ENCODE measurements around the gene ADGRL2.
A peak's percentile ranks its signal among the peaks of the same experiment; 100 is the strongest.

Gene ADGRL2

GRCh38 chr1:81800695-81801650 lies at the start of gene ADGRL2:
Gene ADGRL2 (plus strand): TSS chr1:81800934. CDS start chr1:81836985, 36,051 bp downstream.
- Histone ChIP-seq H3K27ac (ENCODE audit: low read length) (no peak within 1 kb of the TSS), H3K27me3 (replicated peaks; ENCODE audit: insufficient read depth, low read length) (0 out of 2 replicates have a peak, but pooled peaks cover 10% of the 10 kb centered on the region), H3K4me2 (ENCODE audit: low read depth, low read length) (peak within 1 kb of the TSS; percentile 94), H3K9me3 (replicated peaks; ENCODE audit: insufficient read depth, low read length) (no peaks in the 10 kb centered on the region), H3K36me3 (replicated peaks; ENCODE audit: insufficient read depth, low read length) (no peaks in the 10 kb centered on the region), H3F3A (ENCODE audit: insufficient read depth, low read length) (no peaks in the 10 kb centered on the region), H3K9ac (ENCODE audit: low read length) (peak within 1 kb of the TSS; percentile 22; the same call in 1 of the 2 replicates), H3K4me1 (ENCODE audit: low read length) (no peaks in the 10 kb centered on the region), H3K9me2 (replicated peaks; ENCODE audit: insufficient read depth, low read length) (no peaks in the 10 kb centered on the region), H2AFZ (ENCODE audit: low read length) (peak within 1 kb of the TSS; percentile 92), H4K20me1 (ENCODE audit: insufficient read depth, low read length) (no peaks in the 10 kb centered on the region), H3K79me2 (ENCODE audit: low read length) (no peaks in the 10 kb centered on the region), H3K4me3 (ENCODE audit: low read length) (peak within 1 kb of the TSS; percentile 69)
- peak; percentile 70 for DNase-seq
- no peak for TF ChIP-seq EZH2phosphoT487 (IDR thresholded peaks at IDR 0.05; ENCODE audit: low read length)
- no peak for TF ChIP-seq EZH2 (optimal IDR thresholded peaks at IDR 0.05; ENCODE audit: low read depth, low read length)
- TF ChIP-seq CTCF (IDR thresholded peaks at IDR 0.05; ENCODE audit: low read length) = no peak

DNA sequence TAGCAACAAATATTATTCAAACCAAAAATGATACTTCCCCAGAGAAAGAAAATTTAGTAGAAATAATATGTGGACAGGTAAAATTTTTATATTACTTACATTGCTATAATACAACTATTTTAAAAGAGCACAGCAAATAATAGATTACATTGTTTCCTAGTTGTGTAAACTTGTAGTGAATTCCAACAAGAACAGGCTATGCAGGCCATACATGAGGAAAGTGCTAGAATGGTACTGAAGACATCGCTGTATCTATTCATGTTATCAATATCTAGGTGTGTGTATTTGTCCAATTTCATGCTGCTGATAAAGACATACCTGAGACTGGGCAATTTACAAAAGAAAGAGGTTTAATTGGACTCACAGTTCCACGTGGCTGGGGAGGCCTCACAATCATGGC lies 47.9 kb upstream of the ADGRL2 start:
- no peak overlapping the region for H3K27ac ChIP-seq (ENCODE audit: low read length)
- TF ChIP-seq CTCF (IDR thresholded peaks at IDR 0.05; ENCODE audit: low read length) = no peak
- no peak for TF ChIP-seq EZH2phosphoT487 (IDR thresholded peaks at IDR 0.05; ENCODE audit: low read length)
- TF ChIP-seq EZH2 (optimal IDR thresholded peaks at IDR 0.05; ENCODE audit: low read depth, low read length) = no peak
- H3K9me3 ChIP-seq (replicated peaks; ENCODE audit: insufficient read depth, low read length) = no peaks in the 10 kb centered on the region
- H3K4me2 ChIP-seq (ENCODE audit: low read depth, low read length) = no peak overlapping the region
- no peak overlapping the region for H2AFZ ChIP-seq (ENCODE audit: low read length)
- H4K20me1 ChIP-seq (ENCODE audit: insufficient read depth, low read length) = no peaks in the 10 kb centered on the region
- no peaks in the 10 kb centered on the region for H3K4me1 ChIP-seq (ENCODE audit: low read length)
- no peak overlapping the region for H3K4me3 ChIP-seq (ENCODE audit: low read length)
- no peaks in the 10 kb centered on the region for H3K79me2 ChIP-seq (ENCODE audit: low read length)
- H3K9me2 ChIP-seq (replicated peaks; ENCODE audit: insufficient read depth, low read length) = no peaks in the 10 kb centered on the region
- no peaks in the 10 kb centered on the region for H3K27me3 ChIP-seq (replicated peaks; ENCODE audit: insufficient read depth, low read length)
- H3K9ac ChIP-seq (ENCODE audit: low read length) = no peak overlapping the region
- DNase-seq = no peak
- H3K36me3 ChIP-seq (replicated peaks; ENCODE audit: insufficient read depth, low read length) = no peaks in the 10 kb centered on the region
- no peaks in the 10 kb centered on the region for H3F3A ChIP-seq (ENCODE audit: insufficient read depth, low read length)

DNA sequence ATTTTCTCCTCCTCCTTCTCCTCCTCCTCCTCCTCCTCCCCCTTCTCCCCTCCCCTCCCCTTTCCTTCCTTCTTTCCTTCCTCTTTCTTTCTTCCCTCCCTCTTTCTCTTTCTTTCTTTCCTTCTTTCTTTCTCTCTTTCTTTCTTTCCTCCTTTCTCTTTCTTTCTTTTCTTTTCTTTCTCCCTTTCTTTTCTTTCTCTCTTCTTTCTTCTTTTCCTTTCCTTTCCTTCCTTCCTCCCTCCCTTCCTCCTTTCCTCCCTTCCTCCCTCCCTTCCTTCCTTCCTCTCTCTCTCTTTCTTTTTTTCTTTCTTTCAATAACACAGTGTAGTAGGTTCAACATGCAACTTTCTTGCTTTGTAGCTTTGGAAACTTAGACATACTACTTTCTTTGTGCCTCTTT lies 46.3 kb upstream of the ADGRL2 start:
- no peak for TF ChIP-seq EZH2 (optimal IDR thresholded peaks at IDR 0.05; ENCODE audit: low read depth, low read length)
- H3K4me2 ChIP-seq (ENCODE audit: low read depth, low read length) = no peak overlapping the region
- no peaks in the 10 kb centered on the region for H3K36me3 ChIP-seq (replicated peaks; ENCODE audit: insufficient read depth, low read length)
- no peak overlapping the region for H2AFZ ChIP-seq (ENCODE audit: low read length)
- no peak overlapping the region for H3K27ac ChIP-seq (ENCODE audit: low read length)
- H3K4me3 ChIP-seq (ENCODE audit: low read length) = no peak overlapping the region
- H3K4me1 ChIP-seq (ENCODE audit: low read length) = no peaks in the 10 kb centered on the region
- no peak for DNase-seq
- H3F3A ChIP-seq (ENCODE audit: insufficient read depth, low read length) = no peaks in the 10 kb centered on the region
- no peaks in the 10 kb centered on the region for H4K20me1 ChIP-seq (ENCODE audit: insufficient read depth, low read length)
- no peaks in the 10 kb centered on the region for H3K9me3 ChIP-seq (replicated peaks; ENCODE audit: insufficient read depth, low read length)
- no peaks in the 10 kb centered on the region for H3K9me2 ChIP-seq (replicated peaks; ENCODE audit: insufficient read depth, low read length)
- no peak overlapping the region for H3K9ac ChIP-seq (ENCODE audit: low read length)
- H3K27me3 ChIP-seq (replicated peaks; ENCODE audit: insufficient read depth, low read length) = no peaks in the 10 kb centered on the region
- H3K79me2 ChIP-seq (ENCODE audit: low read length) = no peaks in the 10 kb centered on the region

DNA sequence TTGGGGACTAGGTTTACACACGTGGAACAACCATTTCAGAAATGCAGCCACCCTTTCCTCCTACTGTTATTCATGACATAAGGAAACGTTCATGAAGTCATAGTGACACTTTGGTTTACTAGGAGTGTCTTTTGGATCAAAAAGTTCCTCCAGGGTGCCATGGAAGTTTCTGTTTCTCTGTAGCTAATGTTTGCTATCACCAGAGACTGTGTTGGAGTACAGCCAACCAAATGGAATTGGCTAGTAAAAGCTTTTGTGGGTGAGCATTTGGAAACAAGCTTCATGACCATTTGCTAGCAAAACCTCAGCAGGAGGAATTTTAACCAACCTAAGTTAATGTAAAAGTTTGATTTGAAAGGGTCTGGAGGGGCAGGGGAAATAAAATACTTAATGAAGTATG lies 43.9 kb upstream of the ADGRL2 start:
- H3K4me1 ChIP-seq (ENCODE audit: low read length) = no peaks in the 10 kb centered on the region
- H3K9ac ChIP-seq (ENCODE audit: low read length) = no peak overlapping the region
- H3K36me3 ChIP-seq (replicated peaks; ENCODE audit: insufficient read depth, low read length) = no peaks in the 10 kb centered on the region
- no peak overlapping the region for H2AFZ ChIP-seq (ENCODE audit: low read length)
- H3K79me2 ChIP-seq (ENCODE audit: low read length) = no peaks in the 10 kb centered on the region
- no peaks in the 10 kb centered on the region for H3K9me3 ChIP-seq (replicated peaks; ENCODE audit: insufficient read depth, low read length)
- H4K20me1 ChIP-seq (ENCODE audit: insufficient read depth, low read length) = no peaks in the 10 kb centered on the region
- no peaks in the 10 kb centered on the region for H3F3A ChIP-seq (ENCODE audit: insufficient read depth, low read length)
- no peak overlapping the region for H3K4me2 ChIP-seq (ENCODE audit: low read depth, low read length)
- H3K27me3 ChIP-seq (replicated peaks; ENCODE audit: insufficient read depth, low read length) = no peaks in the 10 kb centered on the region
- H3K4me3 ChIP-seq (ENCODE audit: low read length) = no peak overlapping the region
- H3K27ac ChIP-seq (ENCODE audit: low read length) = no peak overlapping the region
- no peak for DNase-seq
- H3K9me2 ChIP-seq (replicated peaks; ENCODE audit: insufficient read depth, low read length) = no peaks in the 10 kb centered on the region
- TF ChIP-seq CTCF (IDR thresholded peaks at IDR 0.05; ENCODE audit: low read length) (no peak), EZH2 (optimal IDR thresholded peaks at IDR 0.05; ENCODE audit: low read depth, low read length) (no peak), EZH2phosphoT487 (IDR thresholded peaks at IDR 0.05; ENCODE audit: low read length) (no peak)

All from MM.1S (cell line).